Measurements from ENCODE around the gene RNASE12.

RNASE12 gene

DNA sequence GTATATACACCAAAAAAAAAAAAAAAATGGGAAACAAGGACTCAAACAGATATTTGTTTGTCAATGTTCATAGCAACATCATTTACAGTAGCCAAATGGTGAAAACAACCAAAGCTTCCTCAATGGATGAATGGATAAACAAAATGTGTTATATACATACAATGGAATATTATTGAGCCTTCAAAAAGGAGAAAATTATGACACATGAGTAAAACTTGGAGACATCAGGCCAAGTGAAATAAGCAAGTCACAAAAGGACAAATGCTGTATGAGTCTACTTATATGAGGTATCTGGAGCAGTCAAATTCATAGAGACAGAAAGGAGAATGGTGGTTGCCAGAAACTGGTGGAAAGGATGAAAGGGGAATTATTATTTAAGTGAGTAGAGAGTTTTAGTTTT, 38.2 kb downstream of the RNASE12 start:
- no peak for TF ChIP-seq CTCF (IDR thresholded peaks at IDR 0.05; ENCODE audit: poor library complexity, severe bottlenecking)
- no peak overlapping the region for H3K27ac ChIP-seq (ENCODE audit: poor library complexity, severe bottlenecking)

DNA sequence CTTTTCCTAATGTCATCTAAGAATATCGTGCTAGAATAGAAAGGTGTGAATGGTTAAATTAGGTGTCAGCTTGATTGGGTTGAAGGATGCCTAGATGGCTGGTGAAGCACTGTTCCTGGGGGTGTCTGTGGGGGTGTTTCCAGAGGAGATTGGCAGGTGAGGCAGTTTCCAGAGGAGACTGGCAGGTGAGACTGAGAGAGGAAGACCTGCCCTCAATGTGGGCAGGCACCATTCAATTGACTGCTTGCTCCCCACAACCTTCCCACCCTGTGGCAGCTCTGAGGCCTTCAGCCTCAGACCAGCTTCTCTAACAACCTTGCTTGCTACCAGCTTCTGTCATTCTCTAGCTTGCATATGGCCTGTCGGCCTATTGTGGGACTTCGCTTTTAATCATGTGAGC, 39.6 kb downstream of the RNASE12 start:
- Histone ChIP-seq H3K27me3 (ENCODE audit: insufficient read depth, poor library complexity, severe bottlenecking) (no peaks in the 10 kb centered on the region), H3K27ac (ENCODE audit: poor library complexity, severe bottlenecking) (no peak overlapping the region), H3K4me3 (ENCODE audit: severe bottlenecking) (no peak overlapping the region), H3K4me1 (ENCODE audit: insufficient read depth, poor library complexity, severe bottlenecking) (no peaks in the 10 kb centered on the region), H3K36me3 (ENCODE audit: low read depth) (no peaks in the 10 kb centered on the region), H3K9me3 (ENCODE audit: severe bottlenecking) (no peaks in the 10 kb centered on the region)
- DNase-seq (ENCODE audit: low spot score) (no peak), ATAC-seq (ENCODE audit: low read depth) (no peak)
- no peak for TF ChIP-seq CTCF (IDR thresholded peaks at IDR 0.05; ENCODE audit: poor library complexity, severe bottlenecking)

More for the DNA sequence above, 38.2 kb downstream of the RNASE12 start:
- no peak for ATAC-seq (ENCODE audit: low read depth)
- Histone ChIP-seq H3K27me3 (ENCODE audit: insufficient read depth, poor library complexity, severe bottlenecking) (no peaks in the 10 kb centered on the region), H3K4me1 (ENCODE audit: insufficient read depth, poor library complexity, severe bottlenecking) (no peaks in the 10 kb centered on the region), H3K9me3 (ENCODE audit: severe bottlenecking) (no peaks in the 10 kb centered on the region), H3K4me3 (ENCODE audit: severe bottlenecking) (no peak overlapping the region), H3K36me3 (ENCODE audit: low read depth) (no peaks in the 10 kb centered on the region)
- DNase-seq (ENCODE audit: low spot score): no peak

DNA sequence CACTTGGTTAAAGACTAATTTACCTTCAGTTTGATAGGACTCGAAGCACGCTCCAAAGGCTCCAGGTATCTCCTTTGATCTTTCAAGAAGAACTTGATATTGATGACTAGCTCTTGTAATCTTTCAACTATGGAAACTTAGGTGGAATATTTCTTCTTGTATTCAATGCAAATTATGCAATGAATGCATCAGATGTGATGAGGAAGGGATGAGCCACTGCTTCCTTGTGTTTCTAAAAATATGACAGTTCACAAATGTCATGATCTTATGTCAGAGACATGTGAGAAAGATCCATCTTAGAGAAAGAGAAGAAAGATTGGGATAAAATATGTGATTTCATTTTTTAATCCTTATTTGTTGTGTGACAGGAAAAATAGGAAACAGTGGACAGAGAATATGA, 40.2 kb downstream of the RNASE12 start:
- Histone ChIP-seq H3K4me1 (ENCODE audit: insufficient read depth, poor library complexity, severe bottlenecking) (no peaks in the 10 kb centered on the region), H3K4me3 (ENCODE audit: severe bottlenecking) (no peak overlapping the region), H3K9me3 (ENCODE audit: severe bottlenecking) (no peaks in the 10 kb centered on the region), H3K36me3 (ENCODE audit: low read depth) (no peaks in the 10 kb centered on the region), H3K27ac (ENCODE audit: poor library complexity, severe bottlenecking) (no peak overlapping the region), H3K27me3 (ENCODE audit: insufficient read depth, poor library complexity, severe bottlenecking) (peaks cover under 1% of the 10 kb centered on the region)
- DNase-seq (ENCODE audit: low spot score) (no peak), ATAC-seq (ENCODE audit: low read depth) (no peak)
- TF ChIP-seq CTCF (IDR thresholded peaks at IDR 0.05; ENCODE audit: poor library complexity, severe bottlenecking): no peak

DNA sequence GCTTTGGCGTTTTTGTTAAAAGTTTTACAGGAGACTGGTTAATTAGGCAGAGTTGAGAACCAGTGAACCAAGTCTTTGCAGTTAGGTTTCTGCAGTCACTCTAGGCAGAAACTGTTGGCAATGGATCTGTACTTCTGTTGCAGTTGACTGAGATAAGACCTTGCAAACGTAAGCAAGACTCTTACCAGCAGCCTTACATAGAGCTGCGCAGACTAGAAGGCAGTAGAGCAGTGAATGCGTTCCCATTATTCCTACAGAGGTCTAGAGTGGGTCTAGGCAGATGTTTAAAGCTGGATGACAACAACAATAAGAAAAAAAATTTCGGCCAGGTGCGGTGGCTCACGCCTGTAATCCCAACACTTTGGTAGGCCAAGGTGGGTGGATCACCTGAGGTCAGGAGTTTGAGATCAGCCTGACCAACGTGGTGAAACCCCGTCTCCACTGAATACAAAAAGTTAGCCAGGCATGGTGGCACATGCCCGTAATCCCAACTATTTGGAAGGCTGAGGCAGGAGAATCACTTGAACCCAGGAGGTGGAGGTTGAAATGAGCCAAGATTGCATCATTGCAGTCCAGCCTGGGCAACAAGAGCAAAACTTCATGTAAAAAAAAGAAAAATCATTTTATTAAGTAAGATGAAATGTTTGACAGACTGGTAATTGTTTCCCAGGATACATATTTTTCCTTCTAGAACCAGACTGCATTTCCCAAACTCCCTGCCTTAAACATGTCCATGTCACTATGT, 42.6 kb downstream of the RNASE12 start:
- no peaks in the 10 kb centered on the region for H3K9me3 ChIP-seq (ENCODE audit: severe bottlenecking)
- TF ChIP-seq CTCF (IDR thresholded peaks at IDR 0.05; ENCODE audit: poor library complexity, severe bottlenecking): no peak
- DNase-seq (ENCODE audit: low spot score) (no peak), ATAC-seq (ENCODE audit: low read depth) (no peak)
- H3K4me3 ChIP-seq (ENCODE audit: severe bottlenecking): no peak overlapping the region
- no peaks in the 10 kb centered on the region for H3K36me3 ChIP-seq (ENCODE audit: low read depth)
- H3K27ac ChIP-seq (ENCODE audit: poor library complexity, severe bottlenecking): no peak overlapping the region
- H3K27me3 ChIP-seq (ENCODE audit: insufficient read depth, poor library complexity, severe bottlenecking): peaks cover 11% of the 10 kb centered on the region
- no peaks in the 10 kb centered on the region for H3K4me1 ChIP-seq (ENCODE audit: insufficient read depth, poor library complexity, severe bottlenecking)

- no peak for TF ChIP-seq CTCF (IDR thresholded peaks at IDR 0.05; ENCODE audit: poor library complexity, severe bottlenecking)
- ATAC-seq (ENCODE audit: low read depth) (no peak; the same call in 2 of the 3 replicates), DNase-seq (ENCODE audit: low spot score) (no peak)
Measured at GRCh38 chr14:20546877-20547276, 44.3 kb downstream of the RNASE12 start.

More at GRCh38 chr14:20546877-20547276, 44.3 kb downstream of the RNASE12 start:
- Histone ChIP-seq H3K4me1 (ENCODE audit: insufficient read depth, poor library complexity, severe bottlenecking) (no peaks in the 10 kb centered on the region), H3K9me3 (ENCODE audit: severe bottlenecking) (no peaks in the 10 kb centered on the region), H3K36me3 (ENCODE audit: low read depth) (no peaks in the 10 kb centered on the region), H3K27me3 (ENCODE audit: insufficient read depth, poor library complexity, severe bottlenecking) (peaks cover 11% of the 10 kb centered on the region), H3K27ac (ENCODE audit: poor library complexity, severe bottlenecking) (no peak overlapping the region), H3K4me3 (ENCODE audit: severe bottlenecking) (no peak overlapping the region)
